ENCODE results near the gene IL22RA1.

The IL22RA1 gene

GRCh38 chr1:24182061-24182460 lies 39.1 kb upstream of the IL22RA1 start:
- TF ChIP-seq ZNF70 (CRISPR knock-in tag; IDR thresholded peaks at IDR 0.05) = no peak
- ATAC-seq = no peak

GRCh38 chr1:24181619-24182018 lies 38.7 kb upstream of the IL22RA1 start:
- ATAC-seq = no peak

GRCh38 chr1:24180676-24181075 lies 37.7 kb upstream of the IL22RA1 start:
- ATAC-seq = no peak

More at GRCh38 chr1:24181619-24182018, 38.7 kb upstream of the IL22RA1 start:
- TF ChIP-seq, protein P1, sequence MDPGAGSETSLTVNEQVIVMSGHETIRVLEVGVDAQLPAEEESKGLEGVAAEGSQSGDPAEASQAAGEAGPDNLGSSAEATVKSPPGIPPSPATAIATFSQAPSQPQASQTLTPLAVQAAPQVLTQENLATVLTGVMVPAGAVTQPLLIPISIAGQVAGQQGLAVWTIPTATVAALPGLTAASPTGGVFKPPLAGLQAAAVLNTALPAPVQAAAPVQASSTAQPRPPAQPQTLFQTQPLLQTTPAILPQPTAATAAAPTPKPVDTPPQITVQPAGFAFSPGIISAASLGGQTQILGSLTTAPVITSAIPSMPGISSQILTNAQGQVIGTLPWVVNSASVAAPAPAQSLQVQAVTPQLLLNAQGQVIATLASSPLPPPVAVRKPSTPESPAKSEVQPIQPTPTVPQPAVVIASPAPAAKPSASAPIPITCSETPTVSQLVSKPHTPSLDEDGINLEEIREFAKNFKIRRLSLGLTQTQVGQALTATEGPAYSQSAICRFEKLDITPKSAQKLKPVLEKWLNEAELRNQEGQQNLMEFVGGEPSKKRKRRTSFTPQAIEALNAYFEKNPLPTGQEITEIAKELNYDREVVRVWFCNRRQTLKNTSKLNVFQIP (CRISPR knock-in tag; IDR thresholded peaks at IDR 0.05; ENCODE audit: borderline replicate concordance, low read depth) = no peak
- TF ChIP-seq RARB (CRISPR knock-in tag; IDR thresholded peaks at IDR 0.05) = no peak
- TF ChIP-seq OSR1 (CRISPR knock-in tag; IDR thresholded peaks at IDR 0.05) = no peak
- no peak for TF ChIP-seq TOX (CRISPR knock-in tag; IDR thresholded peaks at IDR 0.05; ENCODE audit: borderline replicate concordance)
- no peak for TF ChIP-seq CSDC2 (CRISPR knock-in tag; IDR thresholded peaks at IDR 0.05)
- no peak for TF ChIP-seq TSHZ2 (CRISPR knock-in tag; IDR thresholded peaks at IDR 0.05)
- no peak for TF ChIP-seq ISL1 (CRISPR knock-in tag; IDR thresholded peaks at IDR 0.05)
- TF ChIP-seq ESRRG (CRISPR knock-in tag; IDR thresholded peaks at IDR 0.05) = no peak
- TF ChIP-seq GLIS3 (CRISPR knock-in tag; IDR thresholded peaks at IDR 0.05) = no peak
- TF ChIP-seq ZC3H10 (CRISPR knock-in tag; IDR thresholded peaks at IDR 0.05) = no peak
- TF ChIP-seq ZNF70 (CRISPR knock-in tag; IDR thresholded peaks at IDR 0.05) = no peak

More at GRCh38 chr1:24180676-24181075, 37.7 kb upstream of the IL22RA1 start:
- TF ChIP-seq OSR1 (CRISPR knock-in tag; IDR thresholded peaks at IDR 0.05) (no peak), ZFP3 (CRISPR knock-in tag; IDR thresholded peaks at IDR 0.05) (no peak), ZNF70 (CRISPR knock-in tag; IDR thresholded peaks at IDR 0.05) (no peak), TOX (CRISPR knock-in tag; IDR thresholded peaks at IDR 0.05; ENCODE audit: borderline replicate concordance) (no peak), RARB (CRISPR knock-in tag; IDR thresholded peaks at IDR 0.05) (no peak), BACH2 (CRISPR knock-in tag; IDR thresholded peaks at IDR 0.05; ENCODE audit: borderline replicate concordance) (no peak), TCF4 (CRISPR knock-in tag; IDR thresholded peaks at IDR 0.05; ENCODE audit: borderline replicate concordance) (no peak), TSHZ2 (CRISPR knock-in tag; IDR thresholded peaks at IDR 0.05) (no peak), ISL1 (CRISPR knock-in tag; IDR thresholded peaks at IDR 0.05) (no peak), PPARA (CRISPR knock-in tag; IDR thresholded peaks at IDR 0.05; ENCODE audit: borderline replicate concordance) (no peak), ZNF8 (CRISPR knock-in tag; IDR thresholded peaks at IDR 0.05) (no peak), SNAI2 (CRISPR knock-in tag; IDR thresholded peaks at IDR 0.05) (no peak), GLIS3 (CRISPR knock-in tag; IDR thresholded peaks at IDR 0.05) (no peak), ZFP30 (CRISPR knock-in tag; IDR thresholded peaks at IDR 0.05) (no peak)
- TF ChIP-seq, protein P2, sequence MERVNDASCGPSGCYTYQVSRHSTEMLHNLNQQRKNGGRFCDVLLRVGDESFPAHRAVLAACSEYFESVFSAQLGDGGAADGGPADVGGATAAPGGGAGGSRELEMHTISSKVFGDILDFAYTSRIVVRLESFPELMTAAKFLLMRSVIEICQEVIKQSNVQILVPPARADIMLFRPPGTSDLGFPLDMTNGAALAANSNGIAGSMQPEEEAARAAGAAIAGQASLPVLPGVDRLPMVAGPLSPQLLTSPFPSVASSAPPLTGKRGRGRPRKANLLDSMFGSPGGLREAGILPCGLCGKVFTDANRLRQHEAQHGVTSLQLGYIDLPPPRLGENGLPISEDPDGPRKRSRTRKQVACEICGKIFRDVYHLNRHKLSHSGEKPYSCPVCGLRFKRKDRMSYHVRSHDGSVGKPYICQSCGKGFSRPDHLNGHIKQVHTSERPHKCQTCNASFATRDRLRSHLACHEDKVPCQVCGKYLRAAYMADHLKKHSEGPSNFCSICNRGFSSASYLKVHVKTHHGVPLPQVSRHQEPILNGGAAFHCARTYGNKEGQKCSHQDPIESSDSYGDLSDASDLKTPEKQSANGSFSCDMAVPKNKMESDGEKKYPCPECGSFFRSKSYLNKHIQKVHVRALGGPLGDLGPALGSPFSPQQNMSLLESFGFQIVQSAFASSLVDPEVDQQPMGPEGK (CRISPR knock-in tag; IDR thresholded peaks at IDR 0.05; ENCODE audit: borderline replicate concordance) = no peak
- TF ChIP-seq, protein P1 (CRISPR knock-in tag; IDR thresholded peaks at IDR 0.05; ENCODE audit: borderline replicate concordance, low read depth) = no peak
- TF ChIP-seq, protein P3, sequence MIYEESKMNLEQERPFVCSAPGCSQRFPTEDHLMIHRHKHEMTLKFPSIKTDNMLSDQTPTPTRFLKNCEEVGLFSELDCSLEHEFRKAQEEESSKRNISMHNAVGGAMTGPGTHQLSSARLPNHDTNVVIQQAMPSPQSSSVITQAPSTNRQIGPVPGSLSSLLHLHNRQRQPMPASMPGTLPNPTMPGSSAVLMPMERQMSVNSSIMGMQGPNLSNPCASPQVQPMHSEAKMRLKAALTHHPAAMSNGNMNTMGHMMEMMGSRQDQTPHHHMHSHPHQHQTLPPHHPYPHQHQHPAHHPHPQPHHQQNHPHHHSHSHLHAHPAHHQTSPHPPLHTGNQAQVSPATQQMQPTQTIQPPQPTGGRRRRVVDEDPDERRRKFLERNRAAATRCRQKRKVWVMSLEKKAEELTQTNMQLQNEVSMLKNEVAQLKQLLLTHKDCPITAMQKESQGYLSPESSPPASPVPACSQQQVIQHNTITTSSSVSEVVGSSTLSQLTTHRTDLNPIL (CRISPR knock-in tag; IDR thresholded peaks at IDR 0.05; ENCODE audit: low read depth) = no peak

Data from SK-N-SH treated with all-trans-retinoic acid at 6 μM for 48 hours (cell line).